ENCODE measurements around the gene RABL2A.
"Not testable (repeated sequence)": the region's sequence is repeated elsewhere in the genome, so short reads cannot be mapped to it uniquely, and the experiment has no call there.

- not testable (repeated sequence) for TF ChIP-seq CTCF (IDR thresholded peaks at IDR 0.05); ZFX (IDR thresholded peaks at IDR 0.05; ENCODE audit: borderline replicate concordance)
Observed at GRCh38 chr2:113635358-113635757, 8.3 kb downstream of the RABL2A start.
